ENCODE data around the gene RAB11A. TPM values are rescaled to one million over a fixed set of nuclear protein-coding genes. Genes with fewer than 3 reads are reported as not detected.

The RAB11A gene
- total and polyA plus RNA-seq, 9 of the 15 experiments (the other 6 are each of a cell fraction or from before 2014, with no cell fraction given) = 129 to 369 (median 245) TPM

DNA sequence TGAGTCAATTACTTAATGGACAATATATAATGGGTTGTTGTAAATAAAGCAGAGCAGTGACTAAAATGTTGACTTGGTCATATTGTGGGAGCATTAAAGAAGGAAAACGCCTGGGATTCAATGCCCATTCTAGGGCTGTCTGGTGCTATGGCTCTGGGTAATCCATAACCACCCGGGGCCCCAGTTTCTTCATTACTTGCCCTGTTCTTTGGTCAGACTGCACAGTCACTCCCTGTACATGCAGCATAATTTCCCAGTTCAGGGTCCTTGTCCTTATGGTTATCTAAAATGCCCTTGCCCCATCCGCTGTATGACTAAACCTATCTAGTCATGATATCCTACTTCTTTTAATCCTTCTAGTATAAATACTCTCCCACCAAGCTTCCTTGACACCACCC is 49.7 kb upstream of the RAB11A start (continued):
- TF ChIP-seq HNRNPK (IDR thresholded peaks at IDR 0.05; ENCODE audit: low read depth, low read length, poor library complexity, severe bottlenecking) (no peak), DACH1 (IDR thresholded peaks at IDR 0.05; ENCODE audit: partially characterized antibody) (no peak), GATAD2B (IDR thresholded peaks at IDR 0.05; ENCODE audit: borderline replicate concordance) (no peak), COPS2 (conservative IDR thresholded peaks at IDR 0.05) (no peak), ZEB2 (IDR thresholded peaks at IDR 0.05) (no peak), MCM2 (IDR thresholded peaks at IDR 0.05; ENCODE audit: low read depth) (no peak), HDAC2 (IDR thresholded peaks at IDR 0.05) (0 out of 2 replicates have a peak, but pooled peaks have one; percentile 21), PCBP1 (IDR thresholded peaks at IDR 0.05; ENCODE audit: low read depth, low read length, poor library complexity, severe bottlenecking) (no peak), ATF7 (IDR thresholded peaks at IDR 0.05) (peak; percentile 42; the same call in 1 of the 2 replicates), ZNF778 (CRISPR knock-in tag; IDR thresholded peaks at IDR 0.05) (no peak), POLR2B (IDR thresholded peaks at IDR 0.05; ENCODE audit: low read depth, partially characterized antibody) (no peak), STAT5A (IDR thresholded peaks at IDR 0.05; ENCODE audit: borderline replicate concordance, low read length) (peak; percentile 36; the same call in 1 of the 2 replicates), NR4A1 (CRISPR knock-in tag; IDR thresholded peaks at IDR 0.05) (no peak), NR4A1 (tag; IDR thresholded peaks at IDR 0.05) (no peak), ZC3H8 (IDR thresholded peaks at IDR 0.05) (no peak), ZNF174 (CRISPR knock-in tag; IDR thresholded peaks at IDR 0.05) (no peak), EP300 (IDR thresholded peaks at IDR 0.05; ENCODE audit: low read length) (peak; percentile 83), CREB1 (IDR thresholded peaks at IDR 0.05) (0 out of 2 replicates have a peak, but pooled peaks have one; percentile 24), CREB1 (CRISPR knock-in tag; IDR thresholded peaks at IDR 0.05) (no peak), CBX3 (IDR thresholded peaks at IDR 0.05; ENCODE audit: borderline replicate concordance in 1 of 2, low read length in 2 of 2) (no peak), MBD2 (IDR thresholded peaks at IDR 0.05; ENCODE audit: borderline replicate concordance, low read depth) (peak; percentile 37; the same call in 1 of the 2 replicates), CREBBP (IDR thresholded peaks at IDR 0.05; ENCODE audit: low read depth, low read length) (no peak), STAT5B (CRISPR knock-in tag; IDR thresholded peaks at IDR 0.05) (no peak)
- TF ChIP-seq, protein P1, sequence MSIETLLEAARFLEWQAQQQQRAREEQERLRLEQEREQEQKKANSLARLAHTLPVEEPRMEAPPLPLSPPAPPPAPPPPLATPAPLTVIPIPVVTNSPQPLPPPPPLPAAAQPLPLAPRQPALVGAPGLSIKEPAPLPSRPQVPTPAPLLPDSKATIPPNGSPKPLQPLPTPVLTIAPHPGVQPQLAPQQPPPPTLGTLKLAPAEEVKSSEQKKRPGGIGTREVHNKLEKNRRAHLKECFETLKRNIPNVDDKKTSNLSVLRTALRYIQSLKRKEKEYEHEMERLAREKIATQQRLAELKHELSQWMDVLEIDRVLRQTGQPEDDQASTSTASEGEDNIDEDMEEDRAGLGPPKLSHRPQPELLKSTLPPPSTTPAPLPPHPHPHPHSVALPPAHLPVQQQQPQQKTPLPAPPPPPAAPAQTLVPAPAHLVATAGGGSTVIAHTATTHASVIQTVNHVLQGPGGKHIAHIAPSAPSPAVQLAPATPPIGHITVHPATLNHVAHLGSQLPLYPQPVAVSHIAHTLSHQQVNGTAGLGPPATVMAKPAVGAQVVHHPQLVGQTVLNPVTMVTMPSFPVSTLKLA (conservative IDR thresholded peaks at IDR 0.05) = no peak
- TF ChIP-seq, protein P2, sequence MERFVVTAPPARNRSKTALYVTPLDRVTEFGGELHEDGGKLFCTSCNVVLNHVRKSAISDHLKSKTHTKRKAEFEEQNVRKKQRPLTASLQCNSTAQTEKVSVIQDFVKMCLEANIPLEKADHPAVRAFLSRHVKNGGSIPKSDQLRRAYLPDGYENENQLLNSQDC (CRISPR knock-in tag; IDR thresholded peaks at IDR 0.05) = no peak
- TF ChIP-seq, protein P3, sequence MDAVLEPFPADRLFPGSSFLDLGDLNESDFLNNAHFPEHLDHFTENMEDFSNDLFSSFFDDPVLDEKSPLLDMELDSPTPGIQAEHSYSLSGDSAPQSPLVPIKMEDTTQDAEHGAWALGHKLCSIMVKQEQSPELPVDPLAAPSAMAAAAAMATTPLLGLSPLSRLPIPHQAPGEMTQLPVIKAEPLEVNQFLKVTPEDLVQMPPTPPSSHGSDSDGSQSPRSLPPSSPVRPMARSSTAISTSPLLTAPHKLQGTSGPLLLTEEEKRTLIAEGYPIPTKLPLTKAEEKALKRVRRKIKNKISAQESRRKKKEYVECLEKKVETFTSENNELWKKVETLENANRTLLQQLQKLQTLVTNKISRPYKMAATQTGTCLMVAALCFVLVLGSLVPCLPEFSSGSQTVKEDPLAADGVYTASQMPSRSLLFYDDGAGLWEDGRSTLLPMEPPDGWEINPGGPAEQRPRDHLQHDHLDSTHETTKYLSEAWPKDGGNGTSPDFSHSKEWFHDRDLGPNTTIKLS (IDR thresholded peaks at IDR 0.05; ENCODE audit: borderline replicate concordance, low read depth) = no peak
- TF ChIP-seq, protein P4, sequence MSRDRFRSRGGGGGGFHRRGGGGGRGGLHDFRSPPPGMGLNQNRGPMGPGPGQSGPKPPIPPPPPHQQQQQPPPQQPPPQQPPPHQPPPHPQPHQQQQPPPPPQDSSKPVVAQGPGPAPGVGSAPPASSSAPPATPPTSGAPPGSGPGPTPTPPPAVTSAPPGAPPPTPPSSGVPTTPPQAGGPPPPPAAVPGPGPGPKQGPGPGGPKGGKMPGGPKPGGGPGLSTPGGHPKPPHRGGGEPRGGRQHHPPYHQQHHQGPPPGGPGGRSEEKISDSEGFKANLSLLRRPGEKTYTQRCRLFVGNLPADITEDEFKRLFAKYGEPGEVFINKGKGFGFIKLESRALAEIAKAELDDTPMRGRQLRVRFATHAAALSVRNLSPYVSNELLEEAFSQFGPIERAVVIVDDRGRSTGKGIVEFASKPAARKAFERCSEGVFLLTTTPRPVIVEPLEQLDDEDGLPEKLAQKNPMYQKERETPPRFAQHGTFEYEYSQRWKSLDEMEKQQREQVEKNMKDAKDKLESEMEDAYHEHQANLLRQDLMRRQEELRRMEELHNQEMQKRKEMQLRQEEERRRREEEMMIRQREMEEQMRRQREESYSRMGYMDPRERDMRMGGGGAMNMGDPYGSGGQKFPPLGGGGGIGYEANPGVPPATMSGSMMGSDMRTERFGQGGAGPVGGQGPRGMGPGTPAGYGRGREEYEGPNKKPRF (IDR thresholded peaks at IDR 0.05; ENCODE audit: low read depth, low read length) = no peak

All from K562 (cell line).